COLO668 (cell line): ENCODE data around the gene VAC14.
"Not testable (repeated sequence)": the region's sequence is repeated elsewhere in the genome, so short reads cannot be mapped to it uniquely, and the experiment has no call there.

ENCODE experiments used
- DNase-seq: peaks from one replicate; lab custom pipeline; 2025; ENCODE audit not compliant: unreplicated experiment; lab: John Stamatoyannopoulos, UW

VAC14 gene

DNA sequence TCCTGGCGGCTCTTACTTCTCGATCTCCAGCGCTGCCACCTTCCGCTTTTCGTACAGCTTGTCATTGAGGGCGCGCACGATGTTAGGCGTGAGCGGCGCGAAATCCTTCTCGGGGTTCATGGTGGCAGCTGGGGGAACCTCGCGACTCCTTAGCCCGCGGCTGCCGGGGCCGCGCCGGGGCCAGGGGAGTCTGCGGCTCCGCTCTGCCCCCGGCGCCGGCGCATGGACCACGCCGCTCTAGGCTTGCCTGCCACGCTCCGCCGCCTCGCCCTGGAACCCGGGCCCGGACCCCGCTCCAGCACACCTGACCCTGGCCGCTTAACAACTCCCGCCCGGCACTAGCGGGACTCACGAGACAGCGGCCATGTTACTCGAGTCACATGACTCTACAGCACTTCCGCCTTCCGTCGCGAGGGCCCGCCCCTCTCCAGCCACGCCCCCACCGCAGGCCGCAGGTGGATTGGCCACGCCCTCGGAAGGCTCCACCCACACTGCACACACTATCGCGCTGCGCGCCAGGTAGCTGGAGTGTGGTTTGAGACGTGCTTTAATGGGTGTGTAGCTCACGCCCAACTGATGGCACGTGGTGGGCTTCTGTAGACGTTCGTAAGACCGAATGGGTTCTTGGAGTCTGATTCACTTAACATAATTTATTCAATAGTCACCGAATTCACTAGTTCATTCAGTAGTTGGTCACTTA, at the start of gene VAC14:
TSS of gene VAC14 (minus strand) at position 378 of the 700 bp plus-strand sequence. CDS start at position 120, 258 bp downstream.
- DNase-seq, result peak; percentile 96

DNA sequence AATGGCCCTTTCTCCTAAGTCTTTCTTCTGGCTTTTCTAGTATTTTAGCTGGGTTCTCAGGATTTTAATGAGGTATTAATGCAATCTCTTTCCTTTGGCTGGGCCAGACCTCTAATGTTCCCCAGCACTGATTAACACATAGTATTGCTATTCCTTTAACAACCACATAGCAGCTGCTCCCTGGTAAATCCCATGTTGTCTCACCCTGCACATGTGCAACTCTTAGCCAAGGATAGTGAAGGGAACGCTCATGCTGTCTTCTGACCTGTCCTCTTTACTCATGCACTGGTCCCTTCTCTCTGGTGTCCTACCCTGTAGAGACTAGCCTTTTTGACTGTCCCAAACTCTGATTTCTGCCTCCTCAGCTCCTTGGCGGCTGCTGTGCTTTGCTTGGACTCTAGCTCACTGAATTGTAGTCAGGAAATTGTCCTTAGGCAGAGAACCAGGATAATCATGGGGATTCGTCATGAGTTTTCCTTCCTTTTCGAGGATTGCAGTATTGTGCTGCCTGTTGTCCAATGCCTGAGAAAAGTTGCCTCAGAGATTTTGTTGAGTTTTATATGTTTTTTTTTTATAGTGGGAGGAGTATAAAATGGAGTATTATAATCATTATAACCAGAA, 22.6 kb upstream of the VAC14 start:
- DNase-seq, result not testable (repeated sequence)

DNA sequence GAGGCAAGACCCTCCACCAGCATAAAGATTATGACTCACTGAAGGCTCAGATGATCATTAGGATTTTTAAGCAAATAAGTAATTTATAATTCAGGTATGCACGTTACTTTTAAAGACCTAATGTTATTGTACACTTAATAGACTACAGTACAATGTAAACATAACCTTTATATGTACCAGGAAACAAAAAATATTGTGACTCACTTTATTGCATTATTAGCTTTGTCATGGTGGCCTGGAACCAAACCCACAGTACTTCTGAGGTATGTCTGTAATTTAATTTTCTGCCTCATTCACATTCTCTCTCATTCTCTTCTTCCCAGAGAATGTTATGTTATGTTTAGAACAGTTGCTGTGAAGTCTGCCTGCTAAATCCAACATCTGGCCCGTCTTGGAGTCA, 21.8 kb upstream of the VAC14 start:
- DNase-seq, result not testable (repeated sequence)

GRCh38 chr16:70818088-70818487, 17.1 kb upstream of the VAC14 start:
- DNase-seq, result not testable (repeated sequence)

DNA sequence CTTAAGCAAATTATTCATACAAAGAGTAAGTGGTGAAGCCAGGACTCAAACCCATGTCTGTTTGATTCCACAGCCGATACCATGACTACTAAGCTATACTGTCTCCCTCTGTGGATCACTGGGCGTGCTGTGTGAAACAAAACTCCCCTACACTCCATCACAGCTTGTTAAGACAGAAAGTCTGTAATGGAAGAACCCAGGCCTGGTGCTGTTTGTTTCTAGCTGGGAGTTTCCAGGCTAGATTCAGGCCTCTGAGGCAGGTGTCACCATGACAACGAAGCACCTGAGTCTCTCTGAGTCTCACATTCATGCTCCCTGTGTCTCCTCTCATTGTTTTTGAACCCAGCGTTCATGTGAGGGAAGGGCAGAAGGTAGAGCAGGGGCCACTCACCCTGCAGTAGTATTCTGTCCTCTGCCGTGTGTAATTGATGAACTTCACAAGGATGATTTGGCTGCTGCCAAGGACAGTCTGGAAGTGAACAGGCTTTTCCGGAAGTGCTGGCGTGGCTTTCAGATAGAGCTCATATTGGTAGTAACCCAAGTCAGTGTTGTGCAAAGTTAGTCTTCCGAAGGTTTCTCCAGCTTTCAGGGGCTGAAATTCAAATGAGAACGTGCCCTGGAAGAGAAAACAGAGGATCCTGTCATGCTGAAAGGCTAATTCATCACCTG, 8.6 kb upstream of the VAC14 start:
- DNase-seq, result peak; percentile 45

- no peak for DNase-seq
Measured at GRCh38 chr16:70808371-70808770, 7.4 kb upstream of the VAC14 start.

GRCh38 chr16:70805787-70806186, 4.8 kb upstream of the VAC14 start:
- no peak for DNase-seq

GRCh38 chr16:70805380-70805779, 4.4 kb upstream of the VAC14 start:
- DNase-seq, result no peak

GRCh38 chr16:70804734-70805169, 3.8 kb upstream of the VAC14 start:
- no peak for DNase-seq

GRCh38 chr16:70804153-70804733, 3.3 kb upstream of the VAC14 start:
- no peak for DNase-seq

DNA sequence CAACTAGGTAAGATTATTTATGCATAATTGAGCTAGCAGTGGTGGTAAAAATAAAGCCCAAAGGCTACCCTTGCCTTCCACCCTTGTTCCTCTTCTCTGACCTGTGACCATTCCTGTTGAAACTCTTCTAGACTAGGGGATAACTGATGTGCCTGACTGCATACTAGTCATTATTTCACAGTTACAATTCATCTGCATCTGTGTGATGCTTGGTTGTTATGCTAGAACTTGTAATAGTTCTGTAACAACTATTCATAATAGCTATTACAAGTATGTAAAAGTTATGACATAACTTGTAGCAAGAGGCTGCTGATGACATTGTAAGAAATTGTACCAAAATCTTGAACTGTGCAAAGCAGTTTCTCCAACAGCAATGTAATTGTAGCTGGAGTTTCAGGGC, 2.4 kb upstream of the VAC14 start:
- DNase-seq, result no peak

DNA sequence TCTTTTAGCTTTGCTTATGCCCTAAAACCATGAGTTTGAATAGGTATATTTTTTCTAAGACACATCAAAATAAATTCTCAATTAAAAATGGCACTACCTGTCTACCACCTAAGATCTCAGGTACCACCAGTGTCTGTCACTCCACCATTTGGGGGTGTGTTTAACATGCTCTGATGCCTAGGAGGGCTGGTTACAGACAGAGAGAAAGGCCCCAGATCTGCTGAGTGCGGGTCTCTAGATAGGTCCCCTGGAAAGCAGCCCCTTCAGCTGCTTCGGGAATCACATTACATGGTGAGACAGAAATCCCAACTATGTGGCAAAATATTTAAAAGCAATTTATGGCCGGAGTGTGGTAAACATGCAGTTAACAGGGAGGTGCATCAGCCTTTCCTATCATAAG, 653 bp upstream of the VAC14 start:
- DNase-seq, result no peak

- DNase-seq, result peak; percentile 35
Measured at GRCh38 chr16:70800311-70800710, 647 bp downstream of the VAC14 start.

- DNase-seq, result no peak
Measured at GRCh38 chr16:70796301-70796700, 4.7 kb downstream of the VAC14 start.

DNA sequence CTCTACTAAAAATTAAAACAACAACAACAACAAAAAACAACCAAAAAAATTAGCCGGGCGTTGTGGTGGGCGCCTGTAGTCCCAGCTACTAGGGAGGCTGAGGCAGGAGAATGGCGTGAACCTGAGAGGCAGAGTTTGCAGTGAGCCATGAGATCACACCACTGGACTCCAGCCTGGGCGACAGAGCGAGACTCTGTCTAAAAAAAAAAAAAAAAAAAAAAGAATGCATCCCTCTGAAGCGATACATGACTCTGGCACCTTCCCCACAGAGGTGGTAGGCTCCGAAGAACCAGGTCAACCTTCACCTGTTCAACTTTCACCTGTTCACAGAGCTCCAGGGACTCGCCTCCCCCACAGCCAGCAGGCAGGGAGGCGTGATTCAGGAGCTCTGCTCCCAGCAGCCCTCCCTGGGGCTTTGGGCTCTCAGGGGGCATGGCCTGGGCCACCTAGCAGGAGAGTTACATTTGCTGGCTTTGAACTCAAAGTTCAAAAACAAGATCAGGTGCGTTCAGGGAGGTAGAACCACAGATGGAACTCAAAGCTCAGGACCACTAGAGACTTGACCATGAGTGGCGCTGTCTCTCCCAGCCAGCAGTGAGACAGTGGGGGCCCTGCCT, 5.6 kb downstream of the VAC14 start:
- no peak for DNase-seq

DNA sequence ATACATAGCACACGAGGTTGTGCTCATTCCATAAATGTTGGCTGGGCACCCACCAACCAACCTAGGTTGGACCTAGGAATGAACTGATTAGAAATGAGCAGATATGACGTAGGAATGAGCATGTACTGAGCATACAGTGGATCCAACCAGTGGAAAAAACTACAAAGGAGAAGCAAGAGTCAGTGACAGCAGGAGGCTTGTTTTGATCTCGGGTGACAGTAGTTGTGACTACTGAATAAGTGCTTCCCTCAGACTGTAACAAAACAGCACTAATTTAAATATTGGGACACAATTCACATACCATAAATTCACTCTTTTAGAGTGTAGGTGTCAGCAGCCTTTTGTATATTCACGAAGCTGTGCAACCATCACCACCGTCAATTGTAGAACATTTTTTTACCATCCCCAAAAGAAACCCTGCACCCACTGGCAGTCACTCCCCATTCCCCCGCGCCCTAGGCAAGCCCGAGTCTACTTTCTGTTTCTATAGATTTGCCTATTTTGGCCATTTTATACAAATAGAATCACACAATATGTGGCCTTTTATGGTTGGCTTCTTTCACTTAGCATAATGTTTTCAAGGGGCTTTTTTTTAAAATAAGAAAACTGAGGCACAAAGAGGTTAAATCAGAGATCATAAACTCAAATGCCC, 7.0 kb downstream of the VAC14 start:
- no peak for DNase-seq

GRCh38 chr16:70790815-70791214, 10.1 kb downstream of the VAC14 start:
- no peak for DNase-seq

DNA sequence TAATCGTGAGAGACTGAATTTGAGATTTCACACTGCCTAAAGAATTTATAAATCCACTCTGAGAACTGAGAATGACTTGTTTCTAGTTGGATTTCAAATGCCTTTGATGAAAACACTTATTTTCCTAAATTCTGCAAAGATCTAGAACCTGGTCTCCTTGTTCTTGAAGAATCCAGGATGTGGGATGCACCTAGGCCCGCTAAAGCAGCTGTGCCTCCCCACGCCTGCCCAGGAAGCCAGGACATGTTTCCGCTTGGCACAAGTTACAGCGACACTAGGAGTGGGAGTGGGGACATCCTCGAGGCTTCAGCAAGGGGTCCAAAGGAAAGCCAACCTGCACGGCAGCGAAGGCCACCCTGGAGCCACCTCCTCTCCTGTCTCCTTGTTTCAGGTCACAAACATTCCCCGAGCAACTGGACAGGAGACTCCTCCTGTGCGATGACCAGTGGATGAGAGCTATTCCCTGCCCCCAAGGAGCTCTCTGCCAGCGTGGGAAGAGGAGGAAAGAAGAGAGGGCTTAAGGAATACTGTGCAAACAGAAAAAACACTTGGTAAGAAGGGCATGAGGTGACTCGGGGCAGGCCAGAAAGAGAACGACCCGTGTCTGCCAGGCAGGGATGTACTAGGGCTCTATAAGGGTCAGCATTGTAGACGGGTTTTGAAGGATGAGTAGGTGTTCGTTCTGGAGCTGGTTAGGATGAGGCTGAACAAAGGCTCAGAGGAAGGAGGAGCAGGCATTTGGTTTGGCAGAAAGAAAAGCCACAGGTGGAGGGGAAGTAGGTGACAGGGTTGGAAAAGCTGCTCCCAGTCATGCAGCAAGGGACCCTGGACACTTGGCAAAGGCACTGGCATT, 11.1 kb downstream of the VAC14 start:
- DNase-seq, result no peak

- no peak for DNase-seq
Measured at GRCh38 chr16:70788668-70789594, 12.0 kb downstream of the VAC14 start.
